Stromal cell of bone marrow (primary cell): ENCODE results near the gene ATXN7L3.
"Not testable (repeated sequence)": the region's sequence is repeated elsewhere in the genome, so short reads cannot be mapped to it uniquely, and the experiment has no call there.

Source experiments
- DNase-seq: peaks from one replicate; pipeline ENCODE4 v3.0.0-alpha.2; 2012; ENCODE audit warnings: low read depth

The ATXN7L3 gene

GRCh38 chr17:44174427-44174826 lies 25.3 kb downstream of the ATXN7L3 start:
- no peak for DNase-seq

GRCh38 chr17:44171931-44172455 lies 27.7 kb downstream of the ATXN7L3 start:
- DNase-seq, result no peak

DNA sequence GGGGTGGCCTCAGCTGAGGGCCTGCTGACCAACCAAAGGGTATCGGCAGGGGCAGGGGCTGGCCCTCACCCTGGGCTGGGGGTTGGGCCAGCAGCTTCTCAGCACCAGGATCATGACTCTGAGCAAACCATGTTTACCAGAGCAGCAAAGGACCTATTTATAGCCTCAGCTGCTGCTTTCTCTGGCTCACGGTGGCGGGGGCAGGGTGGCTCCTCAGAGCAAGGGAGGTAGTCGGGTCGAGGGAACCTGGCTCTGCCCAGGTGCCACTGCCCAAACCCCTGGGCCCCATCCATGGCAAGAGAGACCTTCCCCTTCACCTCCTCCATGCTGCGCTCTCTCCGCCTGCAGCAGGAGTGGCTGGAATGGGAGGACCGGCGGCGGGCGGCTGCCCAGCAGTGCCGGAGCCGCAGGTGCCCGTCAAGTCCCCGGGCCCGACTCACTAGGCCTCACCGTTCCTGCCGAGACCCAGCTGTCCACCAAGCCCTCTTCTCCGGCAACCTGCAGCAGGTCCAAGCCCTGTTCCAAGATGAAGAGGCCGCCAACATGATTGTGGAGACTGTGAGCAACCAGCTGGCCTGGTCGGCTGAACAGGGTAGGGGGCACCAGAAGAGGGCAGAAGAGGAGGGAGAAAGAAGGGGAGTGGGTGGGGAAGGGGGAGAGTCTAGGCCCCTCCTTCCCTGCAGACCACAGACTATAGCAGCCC lies 29.0 kb downstream of the ATXN7L3 start, which contains the start of gene ASB16:
ASB16 (plus strand) TSS at position 206 of the 703 bp plus-strand sequence; CDS start at position 292, 86 bp downstream.
- peak; percentile 17 for DNase-seq

GRCh38 chr17:44170135-44170498 lies 29.6 kb downstream of the ATXN7L3 start:
- no peak for DNase-seq

- DNase-seq, result no peak
Measured at GRCh38 chr17:44167181-44167861, 32.4 kb downstream of the ATXN7L3 start.

DNA sequence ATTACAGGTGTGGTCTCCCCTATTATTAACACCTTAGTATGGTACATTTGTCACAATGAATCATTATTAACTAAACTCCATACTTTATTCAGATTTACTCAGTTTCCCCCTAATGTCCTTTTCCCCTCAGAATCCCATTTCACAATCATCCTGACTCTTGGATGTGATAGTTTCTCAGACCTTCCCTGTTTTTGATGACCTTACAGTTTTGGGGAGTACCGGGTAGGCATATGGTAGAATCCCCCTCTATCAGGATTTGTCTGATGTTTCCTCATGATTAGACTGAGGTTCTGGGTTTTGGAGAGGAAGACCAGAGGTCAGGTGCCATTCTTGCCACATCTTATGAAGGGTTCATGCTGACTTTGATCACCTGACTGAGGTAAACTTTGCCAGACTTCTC lies 35.2 kb downstream of the ATXN7L3 start:
- DNase-seq, result no peak

- DNase-seq, result no peak
Measured at GRCh38 chr17:44159519-44160210, 40.0 kb downstream of the ATXN7L3 start.

- no peak for DNase-seq
Measured at GRCh38 chr17:44155488-44155887, 44.2 kb downstream of the ATXN7L3 start.

DNA sequence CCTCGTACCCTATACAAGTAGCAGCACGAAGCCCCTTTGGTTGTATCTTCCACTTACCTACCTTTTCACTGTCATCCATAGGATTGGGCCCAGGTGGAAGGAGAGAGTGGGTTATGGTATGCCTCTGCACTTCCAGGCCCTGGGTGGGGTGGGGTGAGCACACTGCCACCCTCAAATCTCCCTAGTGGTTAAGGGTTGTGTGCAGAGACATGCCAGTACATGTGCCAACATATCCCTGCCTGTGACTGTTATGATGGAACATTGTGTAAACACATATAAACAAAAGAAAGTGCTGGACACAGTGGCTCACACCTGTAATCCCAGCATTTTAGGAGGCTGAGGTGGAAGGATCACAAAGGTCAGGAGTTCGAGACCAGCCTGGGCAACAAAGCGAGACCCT lies 46.8 kb downstream of the ATXN7L3 start:
- DNase-seq, result no peak

- no peak for DNase-seq
Measured at GRCh38 chr17:44149750-44150329, 49.8 kb downstream of the ATXN7L3 start.

GRCh38 chr17:44149066-44149465 lies 50.6 kb downstream of the ATXN7L3 start:
- DNase-seq, result not testable (repeated sequence)

DNA sequence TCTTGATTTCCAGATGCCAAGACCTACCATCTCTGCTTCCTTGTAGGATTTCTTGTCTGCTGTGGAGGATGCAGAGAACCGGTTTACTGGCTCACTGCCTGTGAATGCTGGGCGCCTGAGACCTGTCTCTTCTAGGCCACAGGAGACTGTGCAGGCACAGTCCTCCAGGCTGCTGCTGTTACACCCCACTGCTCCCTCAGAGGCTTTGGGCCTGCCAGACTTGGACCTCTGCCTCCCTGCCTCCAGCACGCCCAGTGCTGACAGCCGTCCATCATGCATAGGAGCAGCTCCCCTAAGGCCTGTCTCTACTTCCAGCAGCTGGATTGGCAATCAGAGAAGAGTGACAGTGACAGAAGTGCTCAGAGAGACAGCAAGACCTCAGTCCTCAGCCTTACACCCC lies 51.9 kb downstream of the ATXN7L3 start:
- DNase-seq, result no peak

DNA sequence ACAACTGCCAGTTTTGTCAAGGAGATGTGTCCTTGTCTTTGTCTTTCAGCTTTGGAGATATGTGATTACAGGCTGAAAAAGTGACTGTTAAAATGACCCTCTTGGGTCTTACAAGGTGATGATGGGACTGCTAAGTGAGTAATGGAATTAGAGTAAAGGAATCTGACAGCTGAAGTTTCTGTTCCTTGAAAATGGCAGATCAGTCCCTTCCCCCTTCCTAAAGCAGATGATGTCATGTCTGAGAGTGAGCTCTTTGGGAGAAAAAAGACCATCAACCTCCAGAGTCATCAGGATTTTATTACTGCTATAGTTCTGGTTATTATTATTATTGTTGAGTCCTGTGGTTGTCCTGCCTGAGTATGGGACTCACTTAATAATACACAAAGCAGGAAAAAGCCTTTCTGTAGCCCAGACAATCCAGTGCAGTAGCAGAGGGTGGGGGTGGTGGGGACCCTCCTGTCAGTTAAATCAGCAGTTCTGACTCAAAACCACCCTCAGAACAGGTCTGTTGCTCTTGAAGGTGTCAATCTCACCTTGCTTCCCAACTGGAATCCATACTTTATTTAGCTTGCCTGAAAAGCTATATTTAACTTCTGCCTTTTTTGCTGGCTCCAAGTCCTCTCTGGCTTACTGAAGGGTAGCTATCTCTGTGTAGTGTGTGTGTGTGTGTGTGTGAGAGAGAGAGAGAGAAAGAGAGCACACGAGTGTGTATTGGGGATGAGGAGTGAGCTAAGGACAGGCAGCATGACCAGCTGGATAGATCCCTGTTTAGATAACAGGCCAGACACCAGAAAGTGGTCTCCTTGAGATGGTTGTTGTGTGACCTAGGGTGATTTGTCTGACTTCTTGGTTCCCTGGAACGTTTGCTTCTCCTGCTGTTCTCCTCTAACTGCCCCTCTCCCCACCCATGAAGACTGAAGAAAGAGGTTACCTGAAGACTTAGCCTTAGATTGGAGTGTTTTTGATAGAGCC lies 53.0 kb downstream of the ATXN7L3 start:
- DNase-seq, result no peak

DNA sequence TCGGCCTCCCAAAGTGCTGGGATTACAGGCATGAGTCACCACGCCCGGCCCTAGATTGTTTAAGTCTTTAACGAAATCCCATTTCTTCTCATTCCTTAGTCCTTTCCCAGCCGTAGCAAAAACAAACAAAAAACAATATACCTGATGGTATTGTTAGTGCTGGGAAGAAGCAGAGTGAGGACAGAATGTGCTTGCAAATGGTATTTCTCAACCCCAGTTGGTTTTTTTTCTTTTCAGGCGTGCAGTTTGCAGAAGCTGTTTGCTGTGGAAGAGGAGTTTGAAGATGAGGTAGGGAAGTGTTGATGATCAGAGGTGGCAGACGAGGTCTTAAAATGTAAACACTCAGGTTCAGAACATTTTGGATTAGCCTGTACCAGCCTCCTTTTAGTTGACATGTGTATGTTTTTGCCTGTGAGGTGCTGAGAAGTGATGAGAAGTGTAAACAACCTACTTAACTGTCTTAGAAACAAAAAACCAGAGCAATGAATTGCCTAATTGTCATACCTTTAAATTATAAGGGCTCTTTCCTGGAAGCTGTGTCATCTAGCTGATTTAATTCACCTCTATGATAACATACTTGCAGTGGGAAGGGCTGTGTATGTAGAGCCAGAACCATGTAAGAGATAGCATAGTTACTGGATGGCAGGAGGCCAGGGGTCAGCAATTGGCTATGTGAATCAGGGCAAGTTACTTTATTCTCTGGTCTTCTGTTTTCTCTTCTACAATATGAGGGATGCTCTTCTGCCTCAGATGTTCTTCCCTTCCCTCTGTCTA lies 54.5 kb downstream of the ATXN7L3 start:
- DNase-seq, result no peak

DNA sequence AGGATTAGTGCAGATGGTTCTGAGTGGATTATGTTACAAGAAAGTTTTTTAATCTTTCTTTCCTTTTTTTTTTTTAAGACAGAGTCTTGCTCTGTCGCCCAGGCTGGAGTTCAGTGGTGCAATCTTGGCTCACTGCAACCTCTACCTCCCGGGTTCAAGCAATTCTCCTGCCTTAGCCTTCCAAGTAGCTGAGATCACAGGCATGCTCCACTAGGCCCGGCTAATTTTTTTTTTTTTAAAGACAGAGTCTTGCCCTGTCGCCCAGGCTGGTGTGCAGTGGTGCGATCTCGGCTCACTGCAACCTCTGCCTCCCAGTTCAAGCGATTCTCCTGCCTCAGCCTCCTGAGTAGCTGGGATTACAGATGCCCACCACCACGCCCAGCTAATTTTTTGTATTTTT lies 55.8 kb downstream of the ATXN7L3 start:
- DNase-seq, result not testable (repeated sequence)
